ENCODE results near the gene TEX29.

The TEX29 gene

DNA sequence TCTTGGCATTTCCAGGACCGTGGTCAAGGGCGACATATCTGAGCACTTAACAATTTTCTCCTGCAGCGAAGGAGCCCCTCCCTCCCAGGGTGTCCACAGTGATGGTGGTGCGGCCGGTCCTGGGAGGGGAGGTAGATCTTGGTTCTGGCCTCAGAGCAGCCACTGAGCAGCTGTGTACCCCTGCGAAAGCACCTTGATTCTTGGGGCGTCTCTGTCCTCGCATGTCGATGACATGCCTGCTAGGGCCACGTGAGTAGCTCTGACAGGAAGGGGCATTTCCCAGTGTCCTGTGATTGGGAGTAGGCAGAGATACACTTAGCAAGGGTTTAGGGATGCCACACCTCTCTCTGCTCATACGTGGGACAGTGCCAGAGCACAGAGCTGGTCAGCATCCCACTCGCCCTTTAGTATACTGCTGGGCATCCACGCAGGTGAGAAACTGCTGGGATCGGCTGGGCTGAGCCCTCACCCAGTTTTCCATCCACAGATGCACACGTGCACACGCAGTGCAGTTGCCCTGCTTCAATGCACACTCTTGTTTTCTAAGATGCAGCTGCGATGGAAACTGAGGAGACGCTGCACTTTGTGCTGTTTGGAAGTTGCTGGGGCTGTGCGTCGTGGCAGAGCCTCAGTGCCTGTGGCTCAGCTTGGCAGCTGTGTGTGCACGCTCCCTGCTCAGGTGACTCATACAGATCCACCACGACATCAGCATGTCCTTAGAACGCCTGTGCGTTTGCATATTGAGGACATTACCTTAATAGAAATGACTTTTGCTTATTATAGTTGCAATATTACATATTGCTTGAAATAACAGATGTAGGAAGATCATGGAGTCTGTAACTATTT, 66.8 kb downstream of the TEX29 start:
- Histone ChIP-seq H3K4me3 (ENCODE audit: low read depth, low read length) (no peak overlapping the region), H3K27ac (ENCODE audit: low read depth, low read length) (no peak overlapping the region), H2AFZ (ENCODE audit: low read length, unreplicated experiment) (no peak overlapping the region), H3K27me3 (ENCODE audit: insufficient read depth, low read length) (no peaks in the 10 kb centered on the region), H3K36me3 (ENCODE audit: insufficient read depth, low read length) (no peaks in the 10 kb centered on the region), H3K4me1 (ENCODE audit: control insufficient read depth, insufficient read depth, low read length, unreplicated experiment) (no peaks in the 10 kb centered on the region), H3K79me2 (ENCODE audit: control insufficient read depth, insufficient read depth, low read length, unreplicated experiment) (no peaks in the 10 kb centered on the region)

DNA sequence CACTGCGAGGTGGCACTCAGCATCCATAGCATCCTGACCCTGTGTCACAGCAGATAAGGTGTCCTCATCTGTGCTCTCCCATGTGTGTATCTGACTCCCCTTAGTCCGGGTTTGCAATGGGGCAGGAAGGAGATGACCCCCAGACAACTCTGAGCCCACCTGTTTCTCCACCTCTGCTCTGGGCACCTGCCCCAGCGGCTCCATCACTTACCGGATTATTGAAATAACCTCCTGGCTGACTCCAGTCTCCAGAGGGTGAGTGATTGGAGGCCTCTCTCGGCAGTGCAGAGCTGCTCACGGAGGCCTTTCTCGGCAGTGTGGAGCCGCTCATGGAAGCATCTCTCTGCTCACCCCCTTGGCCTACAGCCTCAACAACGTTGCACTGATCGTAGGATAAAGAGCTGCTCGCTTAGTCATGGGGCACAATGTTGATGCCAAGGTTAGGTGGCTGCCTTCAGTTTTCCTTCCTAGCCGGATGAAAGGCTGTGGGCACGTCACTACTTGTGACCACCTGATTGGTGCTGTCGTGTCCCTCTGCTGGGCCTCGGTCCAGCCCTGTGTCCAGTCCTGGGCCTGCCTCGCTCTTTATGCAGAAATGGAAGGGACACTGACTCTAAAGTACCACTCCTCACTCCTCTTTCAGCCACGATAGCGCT, 67.6 kb downstream of the TEX29 start:
- no peak overlapping the region for H2AFZ ChIP-seq (ENCODE audit: low read length, unreplicated experiment)
- no peaks in the 10 kb centered on the region for H3K36me3 ChIP-seq (ENCODE audit: insufficient read depth, low read length)
- no peaks in the 10 kb centered on the region for H3K27me3 ChIP-seq (ENCODE audit: insufficient read depth, low read length)
- no peak overlapping the region for H3K4me3 ChIP-seq (ENCODE audit: low read depth, low read length)
- no peaks in the 10 kb centered on the region for H3K4me1 ChIP-seq (ENCODE audit: control insufficient read depth, insufficient read depth, low read length, unreplicated experiment)
- H3K27ac ChIP-seq (ENCODE audit: low read depth, low read length): no peak overlapping the region
- H3K79me2 ChIP-seq (ENCODE audit: control insufficient read depth, insufficient read depth, low read length, unreplicated experiment): no peaks in the 10 kb centered on the region

DNA sequence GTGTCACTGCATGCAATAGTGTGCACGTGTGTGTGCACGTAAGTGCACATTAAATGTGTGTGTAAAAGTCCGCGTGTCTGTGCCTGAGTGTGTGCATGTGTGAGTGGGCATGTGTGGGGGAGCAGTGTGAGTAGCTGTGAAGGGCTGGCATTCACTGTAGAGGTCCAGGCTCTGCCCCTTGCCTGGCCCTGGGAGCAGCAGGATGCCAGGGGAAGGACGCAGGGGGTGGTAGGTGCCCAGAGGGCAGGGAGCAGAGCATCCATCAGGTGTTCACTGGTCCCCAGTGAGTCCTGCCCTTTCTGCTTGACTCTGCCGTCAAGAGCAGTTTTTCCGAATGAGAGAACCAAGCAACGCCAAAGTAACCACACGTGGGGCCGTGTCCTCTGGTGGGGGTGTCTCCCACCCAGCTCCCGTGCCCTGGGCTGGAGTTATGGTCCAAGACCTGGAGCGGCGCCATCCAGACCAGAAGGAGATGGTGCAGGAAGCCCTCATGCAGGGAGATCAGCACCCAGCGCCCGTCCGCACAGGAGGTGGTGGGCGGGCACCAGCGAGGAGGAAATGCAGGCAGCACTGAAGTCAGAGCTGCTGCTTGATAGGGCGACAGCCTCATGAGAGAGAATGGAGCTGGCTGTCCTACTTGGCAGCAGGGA, 68.5 kb downstream of the TEX29 start:
- Histone ChIP-seq H2AFZ (ENCODE audit: low read length, unreplicated experiment) (no peak overlapping the region), H3K27ac (ENCODE audit: low read depth, low read length) (no peak overlapping the region), H3K4me3 (ENCODE audit: low read depth, low read length) (no peak overlapping the region), H3K36me3 (ENCODE audit: insufficient read depth, low read length) (no peaks in the 10 kb centered on the region), H3K27me3 (ENCODE audit: insufficient read depth, low read length) (no peaks in the 10 kb centered on the region), H3K4me1 (ENCODE audit: control insufficient read depth, insufficient read depth, low read length, unreplicated experiment) (no peaks in the 10 kb centered on the region), H3K79me2 (ENCODE audit: control insufficient read depth, insufficient read depth, low read length, unreplicated experiment) (no peaks in the 10 kb centered on the region)

DNA sequence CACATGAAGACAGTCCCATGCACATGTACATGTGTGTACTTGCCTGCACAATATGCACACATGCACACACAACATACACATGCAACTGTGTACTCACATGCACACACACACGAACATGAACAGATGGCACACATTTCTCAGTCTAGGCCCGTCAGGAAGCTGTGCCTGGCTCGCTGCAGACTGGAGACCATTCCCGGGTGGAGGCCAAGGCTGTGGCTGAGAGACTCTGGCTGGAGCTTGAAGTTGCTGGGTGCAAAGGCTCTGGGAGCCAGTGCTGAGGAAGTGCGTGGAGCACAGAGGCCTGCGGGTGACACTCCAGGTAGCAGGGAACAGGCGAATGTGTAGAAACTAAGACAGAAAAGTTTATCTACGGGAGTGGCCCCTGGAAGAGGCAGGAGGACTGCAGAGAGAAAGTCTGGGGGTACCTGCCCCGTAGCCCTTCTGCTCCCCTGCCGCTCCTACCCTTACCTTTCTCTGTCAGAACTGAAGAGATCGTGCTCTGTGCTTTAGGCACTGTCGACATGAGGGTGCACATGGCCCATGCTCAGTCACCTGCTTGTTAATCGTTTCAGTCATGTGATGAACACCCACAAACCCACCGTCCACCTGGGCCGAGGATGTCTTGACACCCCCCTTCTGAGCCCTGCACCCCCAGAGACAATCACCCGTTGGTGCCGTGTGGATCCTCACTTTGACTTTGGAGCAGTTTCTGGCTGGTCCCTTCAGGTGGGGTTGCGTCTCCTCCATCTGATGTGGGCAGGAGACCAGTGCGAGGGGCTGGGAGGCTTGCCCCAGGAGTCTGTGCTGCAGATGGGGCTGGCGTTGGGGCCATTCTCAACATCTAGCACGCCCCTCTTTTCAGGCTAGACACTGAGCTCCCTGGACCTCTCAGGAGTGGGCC, 69.4 kb downstream of the TEX29 start:
- Histone ChIP-seq H3K4me1 (ENCODE audit: control insufficient read depth, insufficient read depth, low read length, unreplicated experiment) (no peaks in the 10 kb centered on the region), H3K36me3 (ENCODE audit: insufficient read depth, low read length) (no peaks in the 10 kb centered on the region), H3K79me2 (ENCODE audit: control insufficient read depth, insufficient read depth, low read length, unreplicated experiment) (no peaks in the 10 kb centered on the region), H3K27ac (ENCODE audit: low read depth, low read length) (no peak overlapping the region), H3K27me3 (ENCODE audit: insufficient read depth, low read length) (no peaks in the 10 kb centered on the region), H2AFZ (ENCODE audit: low read length, unreplicated experiment) (no peak overlapping the region), H3K4me3 (ENCODE audit: low read depth, low read length) (no peak overlapping the region)

DNA sequence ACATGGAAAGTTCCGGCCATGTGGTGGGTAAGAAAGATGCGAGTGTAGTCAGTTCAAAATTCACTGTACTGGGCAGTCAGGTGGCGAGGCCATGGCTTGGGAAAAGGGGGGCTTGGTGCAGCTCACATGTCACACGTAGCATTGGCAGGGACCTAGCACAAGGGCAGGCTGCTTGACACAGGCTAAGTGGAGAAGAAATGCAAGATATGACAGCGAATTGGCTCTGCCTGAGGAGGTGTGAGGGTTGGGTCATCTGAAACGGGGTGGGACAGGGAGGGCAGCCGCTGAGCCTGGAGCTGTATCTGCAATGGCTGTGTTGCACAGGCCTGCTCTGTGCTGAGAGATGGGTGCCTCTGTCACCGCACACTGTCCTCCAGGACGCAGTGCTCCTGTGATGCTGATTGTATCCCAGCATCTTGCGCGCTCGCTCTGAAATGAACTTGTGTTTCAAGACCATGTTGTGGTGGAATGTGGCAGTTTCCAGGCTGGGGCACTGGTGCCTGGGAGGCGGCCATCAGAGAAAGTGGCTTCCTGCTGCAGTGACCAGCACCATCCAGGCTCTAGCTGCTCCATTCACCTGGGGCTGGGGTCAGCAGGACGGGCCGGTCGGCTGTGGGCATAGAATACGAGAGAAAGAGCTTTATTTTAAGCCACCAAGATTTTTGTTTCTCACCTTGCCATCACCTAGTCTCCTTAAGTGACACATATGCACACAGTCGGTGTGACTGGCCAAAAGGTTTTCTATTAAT, 70.3 kb downstream of the TEX29 start:
- Histone ChIP-seq H2AFZ (ENCODE audit: low read length, unreplicated experiment) (no peak overlapping the region), H3K27ac (ENCODE audit: low read depth, low read length) (no peak overlapping the region), H3K4me1 (ENCODE audit: control insufficient read depth, insufficient read depth, low read length, unreplicated experiment) (no peaks in the 10 kb centered on the region), H3K4me3 (ENCODE audit: low read depth, low read length) (no peak overlapping the region), H3K79me2 (ENCODE audit: control insufficient read depth, insufficient read depth, low read length, unreplicated experiment) (no peaks in the 10 kb centered on the region), H3K27me3 (ENCODE audit: insufficient read depth, low read length) (no peaks in the 10 kb centered on the region), H3K36me3 (ENCODE audit: insufficient read depth, low read length) (no peaks in the 10 kb centered on the region)

DNA sequence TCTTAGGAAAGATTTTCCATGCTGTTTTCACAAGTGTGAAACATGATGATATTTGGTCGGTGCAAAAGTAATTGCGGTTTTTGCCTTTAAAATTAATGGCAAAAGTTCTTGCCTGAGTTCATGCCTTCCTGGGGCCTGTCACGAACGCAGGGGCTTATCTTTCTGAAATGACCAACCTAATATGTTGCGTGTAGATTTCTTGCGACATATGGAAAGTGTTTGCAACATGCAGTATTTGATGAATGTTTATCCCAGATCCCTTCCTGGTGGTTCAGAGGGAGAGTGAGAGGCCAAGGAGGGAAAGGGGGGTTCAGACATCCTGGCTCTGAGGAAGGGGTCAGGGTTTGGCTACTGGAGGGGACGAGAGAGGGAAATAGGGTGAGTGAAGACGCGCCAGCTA, 72.0 kb downstream of the TEX29 start:
- H3K79me2 ChIP-seq (ENCODE audit: control insufficient read depth, insufficient read depth, low read length, unreplicated experiment): no peaks in the 10 kb centered on the region
- no peak overlapping the region for H2AFZ ChIP-seq (ENCODE audit: low read length, unreplicated experiment)
- no peaks in the 10 kb centered on the region for H3K27me3 ChIP-seq (ENCODE audit: insufficient read depth, low read length)
- no peak overlapping the region for H3K27ac ChIP-seq (ENCODE audit: low read depth, low read length)
- H3K36me3 ChIP-seq (ENCODE audit: insufficient read depth, low read length): no peaks in the 10 kb centered on the region
- no peaks in the 10 kb centered on the region for H3K4me1 ChIP-seq (ENCODE audit: control insufficient read depth, insufficient read depth, low read length, unreplicated experiment)
- no peak overlapping the region for H3K4me3 ChIP-seq (ENCODE audit: low read depth, low read length)

DNA sequence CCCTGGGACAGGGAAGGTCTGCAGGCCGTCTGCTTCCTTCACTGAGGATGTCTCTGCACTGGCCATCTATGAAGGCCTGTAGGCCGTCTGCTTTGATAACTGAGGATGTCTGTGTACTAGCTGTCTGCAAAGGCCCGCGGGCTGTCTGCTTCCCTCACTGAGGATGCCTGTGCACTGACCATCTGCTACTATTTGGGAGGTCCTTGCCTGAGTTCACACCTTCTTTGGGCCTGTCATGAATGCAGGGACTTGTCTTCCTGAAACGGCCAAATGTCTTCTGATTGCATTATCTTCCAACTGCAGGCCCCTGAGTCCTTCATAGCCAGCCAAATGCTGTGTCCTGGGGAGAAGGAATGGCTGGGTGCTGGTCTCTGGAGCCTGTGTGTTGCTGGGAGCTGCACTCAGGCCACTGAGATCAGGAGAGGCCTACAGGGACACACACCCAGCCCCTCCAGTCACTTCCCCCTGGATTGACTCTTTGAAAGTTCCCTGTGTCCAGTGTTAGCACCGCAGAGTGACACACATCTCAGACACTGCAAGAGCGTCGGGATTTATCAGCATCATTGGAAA, 72.9 kb downstream of the TEX29 start:
- Histone ChIP-seq H3K4me1 (ENCODE audit: control insufficient read depth, insufficient read depth, low read length, unreplicated experiment) (no peaks in the 10 kb centered on the region), H3K36me3 (ENCODE audit: insufficient read depth, low read length) (no peaks in the 10 kb centered on the region), H3K27me3 (ENCODE audit: insufficient read depth, low read length) (no peaks in the 10 kb centered on the region), H3K4me3 (ENCODE audit: low read depth, low read length) (no peak overlapping the region), H3K27ac (ENCODE audit: low read depth, low read length) (no peak overlapping the region), H3K79me2 (ENCODE audit: control insufficient read depth, insufficient read depth, low read length, unreplicated experiment) (no peaks in the 10 kb centered on the region), H2AFZ (ENCODE audit: low read length, unreplicated experiment) (no peak overlapping the region)
